ENCODE results near the gene KIF27.

- no peak for TF ChIP-seq CTCF (IDR thresholded peaks at IDR 0.05)
- no peak for TF ChIP-seq POLR2AphosphoS5 (IDR thresholded peaks at IDR 0.05)
- TF ChIP-seq EP300 (IDR thresholded peaks at IDR 0.05) = no peak
Observed at GRCh38 chr9:83956086-83956435, 34.8 kb upstream of the KIF27 start.

Measured in suprapubic skin (tissue), 4 donors.